GM21786 (cell line): ENCODE data around the gene IL17RE.
"Not testable (repeated sequence)": the region's sequence is repeated elsewhere in the genome, so short reads cannot be mapped to it uniquely, and the experiment has no call there.

Experiments
- ATAC-seq: cut with Tn5 transposase; IDR thresholded peaks from one replicate; pipeline ENCODE4 v1.9.1; 2021; ENCODE audit not compliant: unreplicated experiment

IL17RE gene

DNA sequence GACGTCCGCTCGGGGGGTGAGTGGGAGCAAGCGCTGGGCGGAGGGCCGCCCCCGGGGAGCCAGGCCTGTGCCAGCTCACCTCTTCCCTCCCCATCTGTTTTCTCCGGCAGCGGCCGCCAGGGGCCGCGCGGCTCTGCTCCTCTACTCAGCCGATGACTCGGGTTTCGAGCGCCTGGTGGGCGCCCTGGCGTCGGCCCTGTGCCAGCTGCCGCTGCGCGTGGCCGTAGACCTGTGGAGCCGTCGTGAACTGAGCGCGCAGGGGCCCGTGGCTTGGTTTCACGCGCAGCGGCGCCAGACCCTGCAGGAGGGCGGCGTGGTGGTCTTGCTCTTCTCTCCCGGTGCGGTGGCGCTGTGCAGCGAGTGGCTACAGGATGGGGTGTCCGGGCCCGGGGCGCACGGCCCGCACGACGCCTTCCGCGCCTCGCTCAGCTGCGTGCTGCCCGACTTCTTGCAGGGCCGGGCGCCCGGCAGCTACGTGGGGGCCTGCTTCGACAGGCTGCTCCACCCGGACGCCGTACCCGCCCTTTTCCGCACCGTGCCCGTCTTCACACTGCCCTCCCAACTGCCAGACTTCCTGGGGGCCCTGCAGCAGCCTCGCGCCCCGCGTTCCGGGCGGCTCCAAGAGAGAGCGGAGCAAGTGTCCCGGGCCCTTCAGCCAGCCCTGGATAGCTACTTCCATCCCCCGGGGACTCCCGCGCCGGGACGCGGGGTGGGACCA is 30.4 kb downstream of the IL17RE start:
- peak; percentile 57 for ATAC-seq

DNA sequence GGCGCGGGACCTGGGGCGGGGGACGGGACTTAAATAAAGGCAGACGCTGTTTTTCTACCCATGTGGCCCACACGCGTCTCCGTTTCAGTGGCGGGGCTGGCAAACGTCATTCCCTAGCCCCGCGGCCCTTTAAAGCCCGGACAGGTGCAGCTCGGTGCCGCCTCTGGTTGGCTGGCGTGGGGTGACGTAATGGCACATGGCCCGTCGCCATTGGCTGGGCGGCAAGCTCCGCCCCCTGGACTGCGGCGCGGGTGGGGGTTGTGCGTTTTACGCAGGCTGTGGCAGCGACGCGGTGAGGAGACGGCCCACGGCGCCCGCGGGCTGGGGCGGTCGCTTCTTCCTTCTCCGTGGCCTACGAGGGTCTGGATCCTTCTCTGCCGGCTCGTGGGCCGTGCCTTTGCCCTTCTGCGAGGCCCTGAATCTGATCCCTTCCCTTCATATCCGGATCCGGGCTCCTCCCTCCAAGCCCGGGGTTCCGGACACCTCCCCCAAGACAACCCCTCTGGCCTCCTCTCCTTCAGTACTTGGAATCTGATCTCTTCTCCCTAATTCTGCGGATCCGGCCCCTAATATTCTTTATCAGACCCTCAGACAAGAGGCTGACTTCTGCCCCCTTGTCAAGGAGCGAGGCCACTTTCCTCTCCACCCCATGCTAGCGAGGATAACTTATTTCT is 31.1 kb downstream of the IL17RE start, which contains the start of gene CRELD1:
Gene CRELD1 (plus strand): TSS at position 274 of the 674 bp plus-strand sequence. CDS start 605 bp downstream, outside the sequence.
- peak; percentile 87 for ATAC-seq

DNA sequence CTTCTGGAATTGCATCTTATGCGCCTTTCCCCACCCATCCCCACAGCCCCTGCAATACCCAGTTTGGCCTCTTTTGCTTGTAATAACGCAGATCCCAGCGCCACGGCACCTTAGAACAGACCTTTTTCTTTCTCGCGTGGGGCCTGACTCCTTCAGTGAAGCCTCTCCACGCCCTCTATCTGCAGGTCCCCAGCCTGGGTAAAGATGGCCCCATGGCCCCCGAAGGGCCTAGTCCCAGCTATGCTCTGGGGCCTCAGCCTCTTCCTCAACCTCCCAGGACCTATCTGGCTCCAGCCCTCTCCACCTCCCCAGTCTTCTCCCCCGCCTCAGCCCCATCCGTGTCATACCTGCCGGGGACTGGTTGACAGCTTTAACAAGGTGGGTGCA is 31.6 kb downstream of the IL17RE start:
- ATAC-seq: no peak

DNA sequence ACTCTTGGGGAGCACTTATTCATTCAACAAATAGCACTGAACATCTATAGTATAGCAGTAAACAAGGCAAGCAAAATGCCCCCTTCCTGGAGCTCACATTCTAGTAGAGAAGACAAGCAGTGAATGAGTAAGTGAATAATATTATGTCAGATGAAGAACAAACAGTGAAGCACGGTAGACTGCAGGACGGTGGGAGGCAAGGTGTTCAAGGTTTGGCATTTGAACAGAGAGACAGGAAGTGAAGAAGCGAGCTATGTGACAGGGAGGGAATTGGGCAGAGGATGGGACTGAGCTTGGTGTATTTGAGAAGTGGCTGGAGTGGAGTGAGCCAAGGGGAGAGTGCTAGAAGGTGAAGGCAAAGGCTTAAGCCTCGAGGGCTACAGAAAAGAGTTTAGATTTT is 32.3 kb downstream of the IL17RE start:
- ATAC-seq: no peak

DNA sequence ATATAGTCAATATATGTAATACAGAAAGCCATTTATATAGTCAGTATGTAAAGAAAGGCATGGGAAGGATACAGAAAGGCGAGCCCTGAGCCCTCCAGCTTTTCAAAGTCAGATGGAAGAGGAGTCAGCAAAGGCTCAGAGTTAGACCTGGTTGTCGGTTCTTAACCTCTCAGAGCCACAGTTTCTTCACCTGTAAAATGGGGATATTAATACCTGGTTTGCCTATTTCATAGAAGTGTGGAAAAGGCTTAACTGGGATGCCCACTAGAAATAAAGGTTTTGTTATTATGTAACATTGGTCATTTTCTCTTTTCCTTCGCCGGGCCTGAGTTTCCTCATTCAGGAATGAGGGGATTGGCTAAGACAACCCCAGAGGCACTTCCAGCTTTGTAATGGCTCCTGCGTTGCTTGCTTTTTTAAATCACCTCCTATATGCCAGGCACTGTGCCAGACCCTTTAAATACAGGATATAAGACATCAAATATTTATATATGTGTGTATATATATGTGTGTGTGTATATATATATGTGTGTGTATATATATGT is 33.4 kb downstream of the IL17RE start:
- ATAC-seq: no peak

DNA sequence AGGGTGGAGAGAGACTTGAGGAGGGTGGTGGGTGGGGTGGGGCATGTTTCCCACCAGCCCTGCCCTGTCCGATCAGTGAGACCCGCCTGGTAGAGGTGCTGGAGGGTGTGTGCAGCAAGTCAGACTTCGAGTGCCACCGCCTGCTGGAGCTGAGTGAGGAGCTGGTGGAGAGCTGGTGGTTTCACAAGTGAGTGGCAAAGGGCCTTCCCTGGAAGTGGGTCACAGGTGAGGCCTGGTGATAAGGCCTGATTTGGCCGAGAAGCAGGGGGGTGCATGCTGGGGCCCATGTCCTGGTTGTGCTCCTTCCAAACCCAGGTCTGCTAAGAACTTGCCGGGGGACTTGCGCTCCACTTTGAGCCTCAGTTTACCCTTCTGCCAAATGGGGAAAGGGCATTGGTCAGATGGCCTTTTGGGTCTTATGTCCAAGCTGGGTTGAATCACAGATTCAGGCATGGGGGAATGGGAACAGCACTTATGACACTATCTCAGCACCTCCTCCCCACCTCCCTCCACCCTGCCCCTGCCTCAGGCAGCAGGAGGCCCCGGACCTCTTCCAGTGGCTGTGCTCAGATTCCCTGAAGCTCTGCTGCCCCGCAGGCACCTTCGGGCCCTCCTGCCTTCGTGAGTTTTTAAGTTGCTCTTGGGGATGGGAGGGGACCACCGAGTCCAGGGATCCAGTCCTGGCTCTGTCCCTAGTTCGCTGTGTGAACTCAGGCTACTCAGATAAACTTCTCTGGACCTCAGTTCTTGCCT is 35.0 kb downstream of the IL17RE start:
- ATAC-seq: no peak

DNA sequence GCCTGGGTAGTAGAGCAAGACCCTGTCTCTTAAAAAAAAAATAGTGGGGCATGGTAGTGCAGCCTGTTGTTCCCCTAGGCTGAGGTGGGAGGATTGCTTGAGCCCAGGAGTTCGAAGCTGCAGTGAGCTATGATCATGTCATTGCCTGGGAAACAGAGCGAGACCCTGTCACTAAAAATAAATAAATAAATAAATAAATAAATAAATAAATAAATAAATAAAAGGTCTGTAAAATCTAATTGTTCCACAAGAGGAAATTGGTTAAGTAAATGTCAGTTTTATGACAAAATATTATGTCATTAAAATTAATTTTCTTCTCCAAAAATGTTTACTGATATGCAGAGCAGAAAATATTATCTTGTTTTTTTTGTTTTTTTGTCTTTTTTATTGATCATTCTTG is 36.3 kb downstream of the IL17RE start:
- no peak for ATAC-seq

DNA sequence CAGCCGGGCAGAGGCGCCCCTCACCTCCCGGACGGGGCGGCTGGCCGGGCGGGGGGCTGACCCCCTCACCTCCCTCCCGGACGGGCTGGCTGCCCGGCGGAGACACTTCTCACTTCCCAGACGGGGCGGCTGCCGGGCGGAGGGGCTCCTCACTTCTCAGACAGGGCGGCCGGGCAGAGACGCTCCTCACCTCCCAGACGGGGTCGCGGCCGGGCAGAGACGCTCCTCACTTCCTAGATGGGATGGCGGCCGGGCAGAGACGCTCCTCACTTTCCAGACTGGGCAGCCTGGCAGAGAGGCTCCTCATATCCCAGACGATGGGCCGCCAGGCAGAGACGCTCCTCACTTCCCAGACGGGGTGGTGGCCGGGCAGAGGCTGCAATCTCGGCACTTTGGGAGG is 37.3 kb downstream of the IL17RE start:
- not testable (repeated sequence) for ATAC-seq

DNA sequence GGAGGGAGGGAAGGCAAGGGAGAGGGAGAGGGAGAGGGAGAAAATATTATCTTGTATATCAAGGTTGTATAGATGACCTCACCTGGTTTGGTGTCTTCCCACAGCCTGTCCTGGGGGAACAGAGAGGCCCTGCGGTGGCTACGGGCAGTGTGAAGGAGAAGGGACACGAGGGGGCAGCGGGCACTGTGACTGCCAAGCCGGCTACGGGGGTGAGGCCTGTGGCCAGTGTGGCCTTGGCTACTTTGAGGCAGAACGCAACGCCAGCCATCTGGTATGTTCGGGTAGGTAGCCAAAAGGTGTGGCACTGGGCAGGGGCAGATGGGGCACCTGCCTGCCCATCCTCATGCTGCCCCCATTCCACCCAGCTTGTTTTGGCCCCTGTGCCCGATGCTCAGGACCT is 38.1 kb downstream of the IL17RE start:
- ATAC-seq: no peak

DNA sequence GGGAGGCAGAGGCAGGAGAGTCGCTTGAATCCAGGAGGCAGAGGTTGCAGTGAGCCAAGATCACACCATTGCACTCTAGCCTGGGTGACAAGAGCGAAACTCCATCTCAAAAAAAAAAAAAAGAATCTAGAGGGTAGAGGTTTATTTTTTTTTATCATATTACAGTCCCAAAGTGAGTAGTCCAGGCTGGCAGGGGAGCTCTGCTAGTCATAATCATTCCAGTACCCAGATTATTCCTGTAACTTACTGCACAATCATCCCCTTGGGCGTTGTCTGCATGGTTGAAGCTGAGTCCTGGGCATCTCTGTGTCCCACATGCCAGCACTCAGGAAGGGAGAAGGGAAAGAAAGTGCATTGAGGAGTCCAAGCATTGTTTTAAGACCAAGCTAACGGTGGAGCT is 39.5 kb downstream of the IL17RE start:
- ATAC-seq: no peak

DNA sequence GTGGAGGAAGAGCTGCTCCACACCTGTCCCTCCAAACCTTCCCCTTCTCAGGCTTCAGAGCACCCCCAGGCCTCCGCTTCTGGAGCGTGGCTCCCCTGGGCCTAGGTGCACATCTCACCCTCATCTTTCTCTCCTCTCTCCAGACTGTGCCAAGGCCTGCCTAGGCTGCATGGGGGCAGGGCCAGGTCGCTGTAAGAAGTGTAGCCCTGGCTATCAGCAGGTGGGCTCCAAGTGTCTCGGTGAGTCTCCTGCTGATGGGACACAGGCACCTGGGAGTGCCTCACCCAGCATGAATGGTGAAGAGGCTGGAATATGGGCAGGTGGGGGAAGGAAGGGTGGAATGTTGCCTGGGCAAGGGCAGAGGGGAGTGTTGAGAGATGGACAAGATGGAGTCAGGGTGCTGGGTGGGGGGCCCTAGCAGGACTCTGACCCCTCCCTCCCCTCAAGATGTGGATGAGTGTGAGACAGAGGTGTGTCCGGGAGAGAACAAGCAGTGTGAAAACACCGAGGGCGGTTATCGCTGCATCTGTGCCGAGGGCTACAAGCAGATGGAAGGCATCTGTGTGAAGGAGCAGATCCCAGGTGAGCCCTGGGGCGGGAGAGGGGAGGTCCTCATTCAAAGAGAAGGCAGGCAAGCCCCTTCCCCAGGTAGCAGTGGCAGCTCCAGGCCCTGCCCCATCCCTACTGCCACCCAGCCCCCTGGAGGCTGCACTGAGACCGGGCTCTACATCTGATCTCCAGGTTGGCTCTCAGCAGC is 40.5 kb downstream of the IL17RE start:
- no peak for ATAC-seq

DNA sequence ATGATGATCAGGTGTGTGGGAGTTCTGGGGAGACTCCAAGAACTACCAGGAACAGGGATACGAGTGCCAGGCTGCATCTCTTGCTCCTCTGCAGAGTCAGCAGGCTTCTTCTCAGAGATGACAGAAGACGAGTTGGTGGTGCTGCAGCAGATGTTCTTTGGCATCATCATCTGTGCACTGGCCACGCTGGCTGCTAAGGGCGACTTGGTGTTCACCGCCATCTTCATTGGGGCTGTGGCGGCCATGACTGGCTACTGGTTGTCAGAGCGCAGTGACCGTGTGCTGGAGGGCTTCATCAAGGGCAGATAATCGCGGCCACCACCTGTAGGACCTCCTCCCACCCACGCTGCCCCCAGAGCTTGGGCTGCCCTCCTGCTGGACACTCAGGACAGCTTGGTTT is 41.6 kb downstream of the IL17RE start:
- no peak for ATAC-seq

DNA sequence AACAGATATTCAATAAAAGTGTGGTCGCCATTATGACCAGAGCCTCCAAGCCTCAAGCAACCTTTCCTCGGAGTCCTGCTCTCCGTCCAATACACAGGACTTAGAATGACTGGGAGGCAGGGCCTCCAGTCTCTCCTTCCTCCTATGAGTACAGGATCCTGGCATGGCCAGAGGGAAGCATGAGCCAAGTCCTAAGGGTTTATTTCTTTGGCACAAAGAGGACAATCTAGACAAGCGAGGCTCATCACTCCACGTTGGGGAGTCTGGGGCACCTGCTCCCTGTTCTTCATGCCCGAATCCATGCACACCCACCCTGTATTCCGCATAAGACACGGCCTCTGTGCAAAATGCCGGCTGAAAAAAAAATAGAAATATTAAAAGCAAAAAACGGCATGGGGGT is 42.7 kb downstream of the IL17RE start:
- no peak for ATAC-seq

DNA sequence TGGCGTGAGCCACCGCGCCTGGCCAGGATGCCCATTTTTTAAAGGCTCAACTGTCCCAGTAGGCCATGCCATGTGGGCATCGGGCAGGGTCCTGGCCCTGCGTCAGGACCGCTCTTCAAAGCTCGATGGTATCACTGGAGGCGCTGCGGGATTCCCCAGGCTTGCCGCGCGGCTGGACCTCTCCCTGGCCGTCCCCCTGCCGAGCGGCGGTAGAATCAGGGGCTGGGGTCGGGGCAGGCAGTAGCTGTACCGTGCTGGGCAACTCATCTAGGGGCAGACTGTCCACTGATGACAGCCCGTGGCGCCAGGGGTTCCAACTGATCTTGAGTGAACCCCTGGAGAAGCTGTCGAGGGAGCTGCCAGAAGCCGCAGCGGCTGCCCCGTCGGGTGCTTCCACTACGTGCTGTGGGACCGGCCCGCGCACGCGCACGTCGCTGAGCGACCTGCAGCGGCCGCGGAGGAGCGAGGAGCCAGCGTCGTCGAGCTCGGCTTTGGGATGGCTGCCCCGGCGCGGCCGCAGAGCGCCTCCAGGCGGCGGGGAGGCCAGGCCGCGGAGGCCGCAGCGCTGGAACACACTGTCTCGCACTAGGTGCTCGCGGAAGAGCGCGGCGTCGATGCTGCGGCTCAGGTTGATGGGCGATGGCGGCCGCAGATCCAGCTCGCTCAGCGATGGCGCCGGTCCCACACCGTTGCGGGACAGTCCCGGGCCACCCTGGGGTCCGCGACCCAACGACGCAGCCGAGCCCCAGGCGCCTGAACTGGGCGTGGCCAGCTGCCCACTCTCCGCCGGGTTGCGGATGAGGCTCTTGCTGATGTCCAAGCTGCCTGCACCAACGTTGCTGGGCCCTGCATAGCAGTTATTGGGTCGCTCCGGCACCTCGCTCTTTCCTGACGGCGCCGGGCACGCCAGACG is 43.7 kb downstream of the IL17RE start:
- ATAC-seq: no peak

DNA sequence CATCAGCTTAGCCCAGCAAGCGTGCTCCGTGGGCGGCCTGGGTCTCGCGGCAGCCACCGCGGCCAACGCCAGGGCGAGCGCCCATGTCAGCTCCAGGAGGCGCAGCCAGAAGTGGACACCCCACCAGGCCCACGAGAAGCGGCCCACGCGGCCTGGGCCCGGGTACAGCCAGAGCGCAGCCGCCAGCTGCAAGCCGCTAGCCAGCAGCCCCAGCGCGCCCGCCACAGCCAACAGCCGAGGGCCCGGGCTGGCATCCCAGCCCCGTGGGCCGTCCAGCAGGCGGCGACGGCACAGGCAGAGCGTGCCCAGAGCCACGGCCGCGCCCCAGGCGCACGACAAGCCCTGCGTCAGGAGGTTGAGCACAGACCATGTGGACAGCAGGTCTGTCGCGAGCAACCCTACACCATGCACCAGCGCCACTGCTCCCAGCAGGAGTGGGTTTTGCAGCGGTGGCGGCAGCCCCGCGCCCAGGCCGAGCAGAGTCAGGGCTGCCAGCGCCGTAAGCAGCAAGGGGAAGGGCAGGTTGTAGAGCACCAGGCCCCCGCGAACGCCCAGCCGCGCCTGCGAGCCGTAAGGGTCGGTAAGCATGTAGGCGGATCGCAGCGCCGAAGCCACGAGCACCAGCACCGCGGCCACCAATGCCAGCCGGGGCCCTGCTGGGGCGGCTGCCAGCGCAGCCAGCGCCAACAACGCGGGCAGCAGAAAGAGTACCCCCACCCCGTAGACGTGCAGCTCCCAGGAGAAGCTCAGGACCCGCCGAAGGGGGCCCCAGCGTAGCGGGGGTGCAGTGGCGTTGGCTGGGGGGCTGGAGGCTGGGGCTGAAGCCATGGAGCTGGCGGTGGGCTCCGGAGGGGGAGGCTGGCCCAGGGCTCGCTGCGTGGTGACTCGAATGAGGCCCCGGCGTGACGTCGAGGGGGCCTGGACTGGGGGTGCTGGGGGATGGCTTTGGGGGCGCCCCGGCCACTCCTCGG is 44.7 kb downstream of the IL17RE start:
- no peak for ATAC-seq

DNA sequence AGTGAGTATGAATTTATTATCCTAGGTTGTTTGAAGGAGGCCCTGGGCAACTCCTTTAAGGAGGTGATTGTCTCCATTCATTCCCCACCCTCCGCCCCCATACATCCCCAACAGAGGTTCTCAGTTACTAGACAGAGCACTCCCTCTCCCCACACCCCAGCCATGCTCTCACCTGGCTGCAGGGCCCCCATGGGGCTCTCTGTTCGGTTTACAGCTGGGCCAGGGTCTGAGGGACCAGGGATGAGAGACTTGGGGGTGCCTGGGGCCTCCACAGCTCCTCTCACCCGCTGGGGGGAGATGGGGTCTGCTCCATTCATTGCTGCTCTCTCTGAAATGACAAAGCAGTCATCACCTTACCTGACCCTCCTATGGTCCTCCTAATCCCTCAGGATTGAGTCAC is 45.9 kb downstream of the IL17RE start:
- ATAC-seq: no peak

DNA sequence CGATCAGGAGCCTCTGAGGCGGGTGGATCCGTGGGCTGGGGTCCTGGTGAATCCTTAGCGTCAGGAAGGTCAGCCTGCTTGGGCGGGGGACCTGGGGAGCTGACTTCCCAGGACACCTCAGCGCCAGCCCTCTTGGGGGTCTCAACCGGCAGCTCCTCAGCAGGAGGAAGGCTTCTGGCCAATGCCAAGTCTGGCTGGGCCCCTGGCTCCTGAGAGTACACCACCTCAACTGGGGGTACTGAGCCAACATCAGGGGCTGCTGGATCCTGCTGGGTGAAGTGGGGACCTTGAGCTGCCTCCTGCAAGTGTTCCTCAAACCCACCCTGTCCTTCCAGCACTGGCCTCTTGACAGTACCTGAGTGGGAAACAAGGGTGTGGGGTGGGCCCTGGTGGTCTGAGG is 46.5 kb downstream of the IL17RE start:
- no peak for ATAC-seq

DNA sequence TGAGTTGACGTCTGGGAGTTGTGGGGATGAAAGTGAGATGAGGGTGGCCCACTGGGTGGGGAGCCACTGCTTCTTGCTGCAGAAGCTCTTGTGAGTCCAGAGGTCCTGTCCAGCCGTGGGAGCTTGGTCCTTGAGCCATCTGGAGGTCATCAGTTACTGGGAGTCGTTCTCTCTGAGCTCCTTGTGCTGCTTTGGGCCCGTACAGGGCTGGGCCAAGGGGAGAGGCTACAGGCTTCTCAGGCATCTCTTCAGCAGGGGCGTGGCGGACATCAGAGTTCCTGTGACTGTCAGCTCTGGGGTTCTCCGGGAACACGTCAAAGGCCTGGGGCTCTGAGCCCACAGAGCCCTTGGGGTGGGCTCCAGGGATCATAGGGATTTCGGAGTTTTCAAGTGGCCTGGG is 47.0 kb downstream of the IL17RE start:
- no peak for ATAC-seq

DNA sequence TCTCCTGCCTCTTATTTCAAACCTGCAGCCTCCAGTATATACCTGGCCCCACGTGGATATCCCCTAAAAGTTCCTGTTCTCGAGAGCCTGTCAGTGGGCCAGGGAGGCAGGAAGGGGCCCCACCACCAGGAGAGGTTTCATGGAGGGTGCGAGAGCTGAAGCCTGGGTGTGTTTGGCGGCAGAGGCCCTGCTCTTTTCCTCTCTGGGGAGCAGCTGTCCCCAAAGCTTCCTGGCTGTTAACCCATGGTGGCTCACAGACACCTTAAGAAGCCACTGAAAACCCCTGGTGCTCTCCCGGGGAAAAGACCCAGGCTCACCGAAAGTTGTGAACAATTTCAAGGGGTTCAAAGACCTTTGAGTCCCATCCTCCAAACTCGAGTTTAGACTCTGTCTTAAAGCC is 48.5 kb downstream of the IL17RE start:
- ATAC-seq: peak; percentile 44
